MM.1S (cell line): ENCODE measurements around the gene TRIM7.

ENCODE experiments used
- DNase-seq: peaks from one replicate; pipeline ENCODE4 v3.0.0-alpha.2; 2015
- H2AFZ ChIP-seq: fragments of 300-600 bp; sonication (generic); 2 replicates; pipeline ENCODE4 v1.6.0; 2016; ENCODE audit warnings: antibody characterized with exemption, low read length
- H3F3A ChIP-seq: fragments of 300-600 bp; sonication (generic); 2 replicates; pipeline ENCODE4 v1.6.1; 2016; ENCODE audit warnings: mild to moderate bottlenecking, antibody characterized with exemption, low read length, moderate library complexity, mixed read lengths; ENCODE audit not compliant: insufficient read depth
- H3K27ac ChIP-seq: fragments of 300-600 bp; sonication (generic); 2 replicates; pipeline ENCODE4 v1.5.1; 2016; ENCODE audit warnings: mild to moderate bottlenecking, low read length
- H3K27me3 ChIP-seq: fragments of 300-600 bp; sonication (generic); replicated peaks from 2 replicates; pipeline ENCODE4 v1.6.0; 2016; ENCODE audit warnings: low read length; ENCODE audit not compliant: insufficient read depth
- H3K36me3 ChIP-seq: fragments of 300-600 bp; sonication (generic); replicated peaks from 2 replicates; pipeline ENCODE4 v1.6.1; 2016; ENCODE audit warnings: mild to moderate bottlenecking, low read length, mixed read lengths; ENCODE audit not compliant: insufficient read depth
- H3K4me1 ChIP-seq: fragments of 300-600 bp; sonication (generic); 2 replicates; pipeline ENCODE4 v1.6.1; 2016; ENCODE audit warnings: low read length, mixed read lengths
- H3K4me2 ChIP-seq: fragments of 300-600 bp; sonication (generic); 2 replicates; pipeline ENCODE4 v1.6.0; 2016; ENCODE audit warnings: low read depth, low read length
- H3K4me3 ChIP-seq: fragments of 300-600 bp; sonication (generic); 2 replicates; pipeline ENCODE4 v1.5.1; 2016; ENCODE audit warnings: low read length, mixed read lengths
- H3K79me2 ChIP-seq: fragments of 300-600 bp; sonication (generic); 2 replicates; pipeline ENCODE4 v1.6.1; 2016; ENCODE audit warnings: mixed run types, low read length, mixed read lengths
- H3K9ac ChIP-seq: fragments of 300-600 bp; sonication (generic); 2 replicates; pipeline ENCODE4 v1.6.1; 2016; ENCODE audit warnings: low read length, mixed read lengths
- H3K9me2 ChIP-seq: fragments of 300-600 bp; sonication (generic); replicated peaks from 2 replicates; pipeline ENCODE4 v1.6.1; 2016; ENCODE audit warnings: mild to moderate bottlenecking, low read length, mixed read lengths; ENCODE audit not compliant: insufficient read depth
- H3K9me3 ChIP-seq: fragments of 300-600 bp; sonication (generic); replicated peaks from 2 replicates; pipeline ENCODE4 v1.6.1; 2016; ENCODE audit warnings: mild to moderate bottlenecking, low read length, mixed read lengths; ENCODE audit not compliant: insufficient read depth
- H4K20me1 ChIP-seq: fragments of 300-600 bp; sonication (generic); 2 replicates; pipeline ENCODE4 v1.6.1; 2016; ENCODE audit warnings: mild to moderate bottlenecking, low read length, moderate library complexity, mixed read lengths; ENCODE audit not compliant: insufficient read depth
- EZH2 ChIP-seq: fragments of 300-600 bp; sonication (generic); optimal IDR thresholded peaks from 2 replicates; pipeline ENCODE3; 2017; ENCODE audit warnings: low read depth, mild to moderate bottlenecking, antibody characterized with exemption, low read length, mixed read lengths
- EZH2phosphoT487 ChIP-seq: fragments of 300-600 bp; sonication (generic); IDR thresholded peaks from 2 replicates; pipeline ENCODE4 v1.6.1; 2018; ENCODE audit warnings: antibody characterized with exemption, low read length
- TF ChIP-seq, protein P1 (sequence below): fragments of 300-600 bp; sonication (generic); IDR thresholded peaks from 2 replicates; pipeline ENCODE4 v1.5.1; 2016; ENCODE audit warnings: antibody characterized with exemption, low read length, mixed read lengths

TRIM7 gene

DNA sequence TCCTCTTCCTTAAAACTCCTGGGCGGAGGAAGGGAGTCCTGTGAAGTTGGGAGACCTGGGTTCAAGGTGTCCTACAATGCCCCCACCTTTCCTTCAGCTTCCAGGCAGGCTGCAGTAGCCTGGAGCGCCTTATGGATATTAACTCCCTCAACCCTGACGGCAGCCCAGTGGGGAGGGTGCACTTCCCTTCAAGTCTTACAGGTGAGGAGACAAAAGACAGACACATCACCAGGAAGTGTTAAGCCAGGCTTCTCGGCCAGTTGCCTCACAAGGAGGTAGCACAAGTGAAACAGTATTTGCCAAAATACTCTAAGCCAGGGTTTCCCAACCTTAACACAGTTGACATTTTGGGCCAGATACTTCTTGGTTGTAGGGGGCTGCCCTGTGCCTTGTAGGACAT is 4.2 kb downstream of the TRIM7 start:
- H3F3A ChIP-seq = no peaks in the 10 kb centered on the region
- no peaks in the 10 kb centered on the region for H3K9me3 ChIP-seq
- no peak overlapping the region for H3K9ac ChIP-seq
- peak; percentile 1 for DNase-seq
- peaks cover 62% of the 10 kb centered on the region for H3K27me3 ChIP-seq
- H3K4me1 ChIP-seq = no peaks in the 10 kb centered on the region
- H3K9me2 ChIP-seq = no peaks in the 10 kb centered on the region
- no peak overlapping the region for H3K4me3 ChIP-seq
- no peaks in the 10 kb centered on the region for H3K79me2 ChIP-seq
- no peak overlapping the region for H2AFZ ChIP-seq
- no peak overlapping the region for H3K27ac ChIP-seq
- H3K4me2 ChIP-seq = no peak overlapping the region
- H3K36me3 ChIP-seq = no peaks in the 10 kb centered on the region
- H4K20me1 ChIP-seq = no peaks in the 10 kb centered on the region
- TF ChIP-seq, protein P1, sequence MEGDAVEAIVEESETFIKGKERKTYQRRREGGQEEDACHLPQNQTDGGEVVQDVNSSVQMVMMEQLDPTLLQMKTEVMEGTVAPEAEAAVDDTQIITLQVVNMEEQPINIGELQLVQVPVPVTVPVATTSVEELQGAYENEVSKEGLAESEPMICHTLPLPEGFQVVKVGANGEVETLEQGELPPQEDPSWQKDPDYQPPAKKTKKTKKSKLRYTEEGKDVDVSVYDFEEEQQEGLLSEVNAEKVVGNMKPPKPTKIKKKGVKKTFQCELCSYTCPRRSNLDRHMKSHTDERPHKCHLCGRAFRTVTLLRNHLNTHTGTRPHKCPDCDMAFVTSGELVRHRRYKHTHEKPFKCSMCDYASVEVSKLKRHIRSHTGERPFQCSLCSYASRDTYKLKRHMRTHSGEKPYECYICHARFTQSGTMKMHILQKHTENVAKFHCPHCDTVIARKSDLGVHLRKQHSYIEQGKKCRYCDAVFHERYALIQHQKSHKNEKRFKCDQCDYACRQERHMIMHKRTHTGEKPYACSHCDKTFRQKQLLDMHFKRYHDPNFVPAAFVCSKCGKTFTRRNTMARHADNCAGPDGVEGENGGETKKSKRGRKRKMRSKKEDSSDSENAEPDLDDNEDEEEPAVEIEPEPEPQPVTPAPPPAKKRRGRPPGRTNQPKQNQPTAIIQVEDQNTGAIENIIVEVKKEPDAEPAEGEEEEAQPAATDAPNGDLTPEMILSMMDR = no peak
- TF ChIP-seq EZH2phosphoT487 (no peak), EZH2 (no peak)

- no peak overlapping the region for H3K27ac ChIP-seq
- H3K4me2 ChIP-seq = no peak overlapping the region
- no peaks in the 10 kb centered on the region for H3K79me2 ChIP-seq
- no peak overlapping the region for H3K9ac ChIP-seq
- peaks cover 56% of the 10 kb centered on the region for H3K27me3 ChIP-seq
- no peaks in the 10 kb centered on the region for H4K20me1 ChIP-seq
- TF ChIP-seq EZH2phosphoT487 (no peak), EZH2 (no peak)
- TF ChIP-seq, protein P1 = no peak
- no peaks in the 10 kb centered on the region for H3F3A ChIP-seq
- H3K9me3 ChIP-seq = no peaks in the 10 kb centered on the region
- no peaks in the 10 kb centered on the region for H3K4me1 ChIP-seq
- no peak for DNase-seq
- H2AFZ ChIP-seq = no peak overlapping the region
- no peaks in the 10 kb centered on the region for H3K9me2 ChIP-seq
- no peak overlapping the region for H3K4me3 ChIP-seq
- no peaks in the 10 kb centered on the region for H3K36me3 ChIP-seq
Observed at GRCh38 chr5:181199881-181200638, 4.9 kb downstream of the TRIM7 start.

DNA sequence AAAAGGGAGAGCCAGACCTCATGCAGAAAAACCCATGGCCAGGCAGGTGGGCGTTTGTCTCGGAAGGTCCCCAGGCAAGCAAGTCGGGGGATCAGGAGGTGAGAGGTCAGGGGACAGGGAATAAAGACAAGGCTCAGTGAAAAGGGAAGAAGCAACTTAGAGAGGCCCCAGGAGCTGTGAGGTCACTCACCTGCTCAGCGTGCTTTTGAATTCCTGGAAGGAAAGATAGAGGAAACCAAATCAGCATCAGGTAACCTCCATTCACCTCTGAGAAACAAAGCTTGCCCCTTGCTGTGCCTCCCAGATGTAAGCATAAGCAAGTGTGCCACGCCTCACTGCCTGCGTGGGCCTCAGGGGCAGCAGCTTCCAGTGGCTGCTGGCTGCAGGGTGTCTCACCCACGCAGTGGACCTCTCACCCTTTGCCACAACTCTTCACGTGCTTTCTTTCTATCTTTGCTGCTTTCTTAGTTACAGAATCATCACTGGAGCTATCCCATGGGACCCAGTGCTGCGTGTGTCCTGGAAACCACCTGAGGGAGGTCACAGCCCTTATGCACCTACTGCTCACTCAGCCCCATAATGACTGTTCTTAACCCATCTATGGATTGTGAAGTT is 6.0 kb downstream of the TRIM7 start:
- H3K9me2 ChIP-seq = no peaks in the 10 kb centered on the region
- no peak overlapping the region for H3K9ac ChIP-seq
- H2AFZ ChIP-seq = no peak overlapping the region
- peaks cover 53% of the 10 kb centered on the region for H3K27me3 ChIP-seq
- H4K20me1 ChIP-seq = no peaks in the 10 kb centered on the region
- H3K4me1 ChIP-seq = no peaks in the 10 kb centered on the region
- no peak for DNase-seq
- H3F3A ChIP-seq = no peaks in the 10 kb centered on the region
- no peaks in the 10 kb centered on the region for H3K79me2 ChIP-seq
- TF ChIP-seq, protein P1 = no peak
- TF ChIP-seq EZH2phosphoT487 = no peak
- TF ChIP-seq EZH2 = no peak
- no peak overlapping the region for H3K4me2 ChIP-seq
- no peak overlapping the region for H3K27ac ChIP-seq
- no peak overlapping the region for H3K4me3 ChIP-seq
- no peaks in the 10 kb centered on the region for H3K36me3 ChIP-seq
- H3K9me3 ChIP-seq = no peaks in the 10 kb centered on the region
